Measurements from ENCODE around the gene OXNAD1. TPM values are rescaled to one million over a fixed set of nuclear protein-coding genes. Genes with fewer than 3 reads are reported as not detected.
A peak's percentile ranks its signal among the peaks of the same experiment; 100 is the strongest.

OXNAD1 gene
- polyA plus RNA-seq, 1 of the 3 experiments (the other 2 are of a cell fraction): 6.9 TPM

- 91% methylated on average over 5 of the region's 5 CpGs for WGBS (ENCODE audit: low lambda C conversion rate)
- H3K4me1 ChIP-seq (ENCODE audit: control insufficient read depth in 1 of 2, insufficient read depth in 2 of 2, low read depth in 1 of 2, low read length in 1 of 2): peaks cover 14 to 19% of the 10 kb centered on the region in 2 experiments
- no peaks in the 10 kb centered on the region for H3K9me2 ChIP-seq
- no peak overlapping the region for H3K9ac ChIP-seq
- no peak overlapping the region for H2AFZ ChIP-seq (ENCODE audit: low read depth)
- H3K4me2 ChIP-seq: peak overlapping the region; percentile 54; the same call in 1 of the 2 replicates
- H3K27ac ChIP-seq (ENCODE audit: low read depth in 2 of 2, low read length in 1 of 2): peak overlapping the region; percentile 29 to 69
- no peaks in the 10 kb centered on the region for H3K9me3 ChIP-seq
- POLR2A ChIA-PET: no interaction called here
- no peaks in the 10 kb centered on the region for H4K20me1 ChIP-seq (ENCODE audit: insufficient read depth)
- CTCF ChIA-PET: interaction anchor here (1.6 kb wide), 1 partner anchor 166 kb away, joined by 4 read pairs; no protein-coding TSS in a partner anchor
- H3K36me3 ChIP-seq (replicated peaks in 1 of 2; ENCODE audit: control insufficient read depth in 1 of 2, insufficient read depth in 2 of 2, low read length in 1 of 2): peaks cover 21 to 35% of the 10 kb centered on the region in 2 experiments
- DNase-seq: no peak
- TF ChIP-seq EZH2phosphoT487 (IDR thresholded peaks at IDR 0.05; ENCODE audit: borderline replicate concordance, low read depth) (no peak), RXRA (IDR thresholded peaks at IDR 0.05; ENCODE audit: borderline replicate concordance, low read depth) (no peak), REST (IDR thresholded peaks at IDR 0.05; ENCODE audit: low read depth, low read length) (no peak), RFX5 (IDR thresholded peaks at IDR 0.05; ENCODE audit: low read length) (no peak), NRF1 (IDR thresholded peaks at IDR 0.05; ENCODE audit: low read depth, low read length) (no peak), FOSL2 (IDR thresholded peaks at IDR 0.05; ENCODE audit: borderline replicate concordance, low read depth) (no peak), CHD2 (IDR thresholded peaks at IDR 0.05; ENCODE audit: low read length, partially characterized antibody) (no peak)
- no peaks in the 10 kb centered on the region for H3K27me3 ChIP-seq (ENCODE audit: insufficient read depth)
- H3K79me2 ChIP-seq (ENCODE audit: insufficient read depth): no peaks in the 10 kb centered on the region
- no peak overlapping the region for H3K4me3 ChIP-seq (ENCODE audit: low read depth in 2 of 2, low read length in 1 of 2)
- peaks cover 16% of the 10 kb centered on the region for H3F3A ChIP-seq (replicated peaks; ENCODE audit: insufficient read depth)
Measured at GRCh38 chr3:16350597-16351318, 85.7 kb downstream of the OXNAD1 start.

GRCh38 chr3:16352428-16352827, 87.4 kb downstream of the OXNAD1 start:
- peaks cover 14 to 19% of the 10 kb centered on the region in 2 experiments for H3K4me1 ChIP-seq (ENCODE audit: control insufficient read depth in 1 of 2, insufficient read depth in 2 of 2, low read depth in 1 of 2, low read length in 1 of 2)
- H3K36me3 ChIP-seq (replicated peaks in 1 of 2; ENCODE audit: control insufficient read depth in 1 of 2, insufficient read depth in 2 of 2, low read length in 1 of 2): peaks cover 21 to 28% of the 10 kb centered on the region in 2 experiments
- H3K27ac ChIP-seq (ENCODE audit: low read depth in 2 of 2, low read length in 1 of 2): no peak overlapping the region; a peak in 1 of 4 replicates
- H4K20me1 ChIP-seq (ENCODE audit: insufficient read depth): no peaks in the 10 kb centered on the region
- no peak for DNase-seq
- H3K4me3 ChIP-seq (ENCODE audit: low read depth in 2 of 2, low read length in 1 of 2): no peak overlapping the region
- H3K9me2 ChIP-seq: no peaks in the 10 kb centered on the region
- no peak overlapping the region for H2AFZ ChIP-seq (ENCODE audit: low read depth)
- CTCF ChIA-PET: interaction anchor here (1.0 to 1.6 kb wide), 2 partner anchors 62 to 164 kb away, joined by 3 to 4 read pairs; no protein-coding TSS in a partner anchor
- no peaks in the 10 kb centered on the region for H3K9me3 ChIP-seq
- H3K79me2 ChIP-seq (ENCODE audit: insufficient read depth): no peaks in the 10 kb centered on the region
- H3K9ac ChIP-seq: no peak overlapping the region
- no peaks in the 10 kb centered on the region for H3K27me3 ChIP-seq (ENCODE audit: insufficient read depth)
- 89% methylated on average over 2 of the region's 2 CpGs for WGBS (ENCODE audit: low lambda C conversion rate)
- peaks cover 16% of the 10 kb centered on the region for H3F3A ChIP-seq (replicated peaks; ENCODE audit: insufficient read depth)
- H3K4me2 ChIP-seq: no peak overlapping the region
- POLR2A ChIA-PET: no interaction called here
- TF ChIP-seq SMC3 (IDR thresholded peaks at IDR 0.05; ENCODE audit: low read depth, low read length): no peak
- TF ChIP-seq CTCF (IDR thresholded peaks at IDR 0.05): no peak
- no peak for TF ChIP-seq GABPA (IDR thresholded peaks at IDR 0.05; ENCODE audit: low read depth)
- TF ChIP-seq POLR2AphosphoS5 (IDR thresholded peaks at IDR 0.05; ENCODE audit: low read depth, low read length): no peak
- TF ChIP-seq ELF1 (IDR thresholded peaks at IDR 0.05): no peak
- TF ChIP-seq TEAD4 (IDR thresholded peaks at IDR 0.05; ENCODE audit: borderline replicate concordance, insufficient read depth): no peak
- TF ChIP-seq JUND (IDR thresholded peaks at IDR 0.05): no peak
- no peak for TF ChIP-seq EP300 (IDR thresholded peaks at IDR 0.05; ENCODE audit: borderline replicate concordance in 1 of 2, low read depth in 1 of 2, low read length in 1 of 2)
- TF ChIP-seq MEF2A (IDR thresholded peaks at IDR 0.05; ENCODE audit: borderline replicate concordance, low read depth): no peak
- TF ChIP-seq IRF3 (IDR thresholded peaks at IDR 0.05; ENCODE audit: low read depth, low read length): no peak
- TF ChIP-seq FOXJ3 (CRISPR knock-in tag; IDR thresholded peaks at IDR 0.05): no peak
- TF ChIP-seq GATA2 (CRISPR knock-in tag; IDR thresholded peaks at IDR 0.05): no peak
- TF ChIP-seq MXI1 (IDR thresholded peaks at IDR 0.05; ENCODE audit: low read depth, low read length): no peak
- no peak for TF ChIP-seq RAD21 (IDR thresholded peaks at IDR 0.05; ENCODE audit: low read length)
